Measurements from ENCODE around the gene ATP1B3. TPM values are rescaled to one million over a fixed set of nuclear protein-coding genes. Genes with fewer than 3 reads are reported as not detected.

ATP1B3 gene
- total RNA-seq, 4 donors from 2014 or later: 32.5 to 61.0 (median 41.7) TPM

- TF ChIP-seq POLR2AphosphoS5 (IDR thresholded peaks at IDR 0.05) (no peak), POLR2A (IDR thresholded peaks at IDR 0.05; ENCODE audit: low read depth) (no peak), EP300 (IDR thresholded peaks at IDR 0.05) (no peak), CTCF (IDR thresholded peaks at IDR 0.05) (no peak)
- no peak for DNase-seq (ENCODE audit: extremely low spot score)
- H3K36me3 ChIP-seq: peaks cover 0 to 10% (median 2%) of the 10 kb centered on the region in 4 donors
- H3K27me3 ChIP-seq: no peaks in the 10 kb centered on the region
- peaks cover 0 to 5% (median 0%) of the 10 kb centered on the region in 4 donors for H3K4me1 ChIP-seq
- 96% methylated on average over 1 of the region's 1 CpG for WGBS
- H3K9me3 ChIP-seq: no peaks in the 10 kb centered on the region
- no peak overlapping the region for H3K4me3 ChIP-seq
- intact Hi-C loops (cut with DNase I): no loop called here
- H3K27ac ChIP-seq (replicated peaks in 1 of 4): no peak overlapping the region
Observed at GRCh38 chr3:141898908-141899307, 22.5 kb downstream of the ATP1B3 start.

- Histone ChIP-seq H3K27me3 (no peaks in the 10 kb centered on the region), H3K36me3 (peaks cover 0 to 18% (median 8%) of the 10 kb centered on the region in 4 donors), H3K27ac (replicated peaks in 1 of 4) (no peak overlapping the region), H3K9me3 (no peaks in the 10 kb centered on the region), H3K4me1 (no peaks in the 10 kb centered on the region), H3K4me3 (no peak overlapping the region)
- intact Hi-C loops (cut with DNase I): no loop called here
- TF ChIP-seq POLR2AphosphoS5 (IDR thresholded peaks at IDR 0.05): no peak
- no peak for TF ChIP-seq CTCF (IDR thresholded peaks at IDR 0.05)
- TF ChIP-seq EP300 (IDR thresholded peaks at IDR 0.05): no peak
- TF ChIP-seq POLR2A (IDR thresholded peaks at IDR 0.05; ENCODE audit: low read depth): no peak
- WGBS: 100% methylated on average over 3 of the region's 3 CpGs
- DNase-seq (ENCODE audit: extremely low spot score): no peak
Observed at GRCh38 chr3:141900343-141900742, 23.9 kb downstream of the ATP1B3 start.

- H3K36me3 ChIP-seq: peaks cover 0 to 30% (median 16%) of the 10 kb centered on the region in 4 donors
- no peaks in the 10 kb centered on the region for H3K27me3 ChIP-seq
- H3K9me3 ChIP-seq: no peaks in the 10 kb centered on the region
- no peak overlapping the region for H3K4me3 ChIP-seq
- intact Hi-C loops (cut with DNase I): no loop called here
- H3K4me1 ChIP-seq: no peaks in the 10 kb centered on the region
- WGBS: 78% methylated on average over 2 of the region's 2 CpGs
- H3K27ac ChIP-seq (replicated peaks in 1 of 4): no peak overlapping the region
- TF ChIP-seq CTCF (IDR thresholded peaks at IDR 0.05) (no peak), EP300 (IDR thresholded peaks at IDR 0.05) (no peak), POLR2AphosphoS5 (IDR thresholded peaks at IDR 0.05) (no peak), POLR2A (IDR thresholded peaks at IDR 0.05; ENCODE audit: low read depth) (no peak)
- DNase-seq (ENCODE audit: extremely low spot score): no peak
Observed at GRCh38 chr3:141901914-141902313, 25.5 kb downstream of the ATP1B3 start.

GRCh38 chr3:141904203-141904602 is 27.8 kb downstream of the ATP1B3 start:
- no peaks in the 10 kb centered on the region for H3K4me1 ChIP-seq
- no peak overlapping the region for H3K4me3 ChIP-seq
- no peak overlapping the region for H3K27ac ChIP-seq (replicated peaks in 1 of 4)
- WGBS: 91% methylated on average over 4 of the region's 4 CpGs
- TF ChIP-seq POLR2AphosphoS5 (IDR thresholded peaks at IDR 0.05): no peak
- TF ChIP-seq EP300 (IDR thresholded peaks at IDR 0.05): no peak
- TF ChIP-seq CTCF (IDR thresholded peaks at IDR 0.05): no peak
- no peak for TF ChIP-seq POLR2A (IDR thresholded peaks at IDR 0.05; ENCODE audit: low read depth)
- H3K27me3 ChIP-seq: no peaks in the 10 kb centered on the region
- intact Hi-C loops (cut with DNase I): no loop called here
- no peaks in the 10 kb centered on the region for H3K9me3 ChIP-seq
- DNase-seq (ENCODE audit: extremely low spot score): no peak
- H3K36me3 ChIP-seq: peaks cover 17 to 53% (median 32%) of the 10 kb centered on the region in 4 donors

- Histone ChIP-seq H3K9me3 (no peaks in the 10 kb centered on the region), H3K4me1 (no peaks in the 10 kb centered on the region), H3K27me3 (no peaks in the 10 kb centered on the region), H3K36me3 (peaks cover 17 to 58% (median 36%) of the 10 kb centered on the region in 4 donors), H3K4me3 (no peak overlapping the region), H3K27ac (replicated peaks in 1 of 4) (no peak overlapping the region)
- WGBS: 96% methylated on average over 2 of the region's 2 CpGs
- DNase-seq (ENCODE audit: extremely low spot score): no peak
- intact Hi-C loops (cut with DNase I): no loop called here
- TF ChIP-seq CTCF (IDR thresholded peaks at IDR 0.05) (no peak), POLR2AphosphoS5 (IDR thresholded peaks at IDR 0.05) (no peak), POLR2A (IDR thresholded peaks at IDR 0.05; ENCODE audit: low read depth) (no peak), EP300 (IDR thresholded peaks at IDR 0.05) (no peak)
Observed at GRCh38 chr3:141905129-141905528, 28.7 kb downstream of the ATP1B3 start.
